ENCODE results near the gene NPAS2.

Gene NPAS2

GRCh38 chr2:100976061-100976460, 156.1 kb downstream of the NPAS2 start:
- no peak for DNase-seq

GRCh38 chr2:100976645-100977391, 156.9 kb downstream of the NPAS2 start:
- no peak for DNase-seq

- DNase-seq = no peak
Measured at GRCh38 chr2:100977511-100977910, 157.6 kb downstream of the NPAS2 start.

GRCh38 chr2:100978582-100979191, 158.7 kb downstream of the NPAS2 start:
- DNase-seq = no peak

- DNase-seq = no peak
Measured at GRCh38 chr2:100980046-100980445, 160.1 kb downstream of the NPAS2 start.

- DNase-seq = no peak
Measured at GRCh38 chr2:100981011-100981410, 161.1 kb downstream of the NPAS2 start.

GRCh38 chr2:100982431-100982861, 162.5 kb downstream of the NPAS2 start:
- DNase-seq = no peak

- DNase-seq = no peak
Measured at GRCh38 chr2:100983201-100983600, 163.3 kb downstream of the NPAS2 start.

GRCh38 chr2:100983684-100984310, 163.9 kb downstream of the NPAS2 start:
- no peak for DNase-seq

- DNase-seq = peak; percentile 70
Measured at GRCh38 chr2:100984892-100985307, 165.0 kb downstream of the NPAS2 start.

GRCh38 chr2:100986157-100986556, 166.2 kb downstream of the NPAS2 start:
- no peak for DNase-seq

- no peak for DNase-seq
Measured at GRCh38 chr2:100987536-100987935, 167.6 kb downstream of the NPAS2 start.

- DNase-seq = no peak
Measured at GRCh38 chr2:100987974-100988373, 168.0 kb downstream of the NPAS2 start.

GRCh38 chr2:100988630-100989417, 168.9 kb downstream of the NPAS2 start:
- DNase-seq = no peak

GRCh38 chr2:100989666-100990065, 169.7 kb downstream of the NPAS2 start:
- DNase-seq = no peak

GRCh38 chr2:100990166-100990565, 170.2 kb downstream of the NPAS2 start:
- DNase-seq = no peak

- no peak for DNase-seq
Measured at GRCh38 chr2:100990650-100991403, 170.9 kb downstream of the NPAS2 start.

- DNase-seq = no peak
Measured at GRCh38 chr2:100991404-100991773, 171.4 kb downstream of the NPAS2 start.

GRCh38 chr2:100992262-100992661, 172.3 kb downstream of the NPAS2 start:
- no peak for DNase-seq

- DNase-seq = no peak
Measured at GRCh38 chr2:100993294-100993693, 173.4 kb downstream of the NPAS2 start.

GRCh38 chr2:100995309-100996075, 175.6 kb downstream of the NPAS2 start:
- no peak for DNase-seq
